DLD1 (cell line): ENCODE results near the gene CUEDC1.

Source experiments
- in situ Hi-C: cut with HindIII; loops from 2 replicates; pipeline ENCODE4 v1.10.0; 2017; ENCODE audit warnings: low sequenced_read_pairs

The CUEDC1 gene

DNA sequence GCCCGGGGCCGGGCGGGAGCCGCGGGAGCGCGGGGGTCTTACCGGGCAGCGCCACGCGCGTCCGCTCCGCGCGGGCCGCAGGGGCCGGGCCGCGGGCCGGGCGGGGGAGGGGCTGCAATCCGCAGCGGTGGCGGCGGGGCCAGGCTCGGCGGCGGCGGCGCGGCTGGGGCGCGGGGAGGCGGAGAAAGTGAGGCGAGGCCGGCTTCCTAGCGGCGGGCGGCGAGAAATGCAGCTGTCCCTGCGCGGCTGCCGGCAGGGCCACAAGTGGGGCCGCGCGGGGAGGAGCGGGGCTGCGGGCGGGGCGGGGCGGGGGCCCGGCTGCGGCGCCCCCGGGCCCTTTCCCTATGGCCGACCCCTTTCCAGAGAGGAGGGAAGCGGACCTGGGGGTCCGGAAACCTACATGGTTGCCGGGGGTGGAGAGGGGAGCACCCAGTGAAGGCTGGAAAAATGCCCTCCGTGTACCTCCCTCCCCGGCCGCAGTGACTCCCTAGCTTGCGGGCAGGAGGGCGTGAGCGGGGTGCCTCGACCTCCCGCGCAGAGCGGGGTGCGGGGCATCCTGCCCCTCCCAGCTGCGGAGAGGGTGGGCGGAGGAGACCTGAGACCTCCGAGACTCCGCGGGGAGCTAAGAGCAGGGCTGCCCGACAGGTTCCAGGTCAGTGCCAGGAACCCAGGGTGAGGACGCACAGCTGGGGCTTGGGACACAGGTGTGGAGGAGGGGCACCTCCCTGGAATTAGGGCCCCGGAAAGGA lies at the start of gene CUEDC1:
CUEDC1 (minus strand) TSS at position 230 of the 749 bp plus-strand sequence. CDS start 69,848 bp downstream, outside the sequence.
- in situ Hi-C loops, result no loop called here

DNA sequence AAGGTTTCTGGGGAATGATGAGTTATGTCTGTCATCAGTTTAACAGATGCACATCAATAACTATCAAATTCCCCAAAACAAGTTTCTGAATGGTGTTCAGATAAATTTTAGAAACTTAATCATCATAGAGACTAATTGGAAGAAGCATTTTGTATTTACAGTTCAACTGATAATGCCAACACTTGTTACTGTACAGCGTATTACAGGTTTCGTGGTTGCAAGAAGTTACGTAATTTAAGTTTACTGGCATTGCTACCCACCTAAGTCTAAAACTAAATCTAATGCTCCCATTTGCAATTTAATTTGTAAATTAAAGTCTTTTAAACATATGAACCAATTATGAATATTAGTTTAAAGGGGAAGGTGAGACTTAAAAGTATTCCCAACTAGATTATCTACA lies 48.8 kb upstream of the CUEDC1 start:
- in situ Hi-C loops, result no loop called here

DNA sequence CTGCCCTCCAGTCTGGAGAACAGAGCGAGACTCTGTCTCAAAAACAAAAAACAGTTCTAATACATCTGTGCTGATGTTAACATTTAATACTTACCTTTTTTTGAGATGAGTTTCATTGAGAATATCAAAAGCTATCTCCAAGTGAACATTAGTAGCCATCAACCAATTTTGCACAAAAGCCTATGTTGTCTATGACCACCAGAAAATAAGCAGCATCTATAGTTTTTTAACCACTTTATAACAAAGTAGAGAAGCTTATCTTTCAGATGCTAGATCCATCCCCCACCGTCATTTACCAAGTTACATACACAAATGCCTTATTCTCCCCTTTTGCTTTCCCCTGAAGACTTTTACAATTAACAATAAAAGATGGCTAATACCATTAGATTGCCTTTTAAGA lies 47.8 kb upstream of the CUEDC1 start:
- in situ Hi-C loops, result no loop called here

- in situ Hi-C loops, result no loop called here
These were observed 47.1 kb upstream of the CUEDC1 start for GRCh38 chr17:58002154-58002948.

GRCh38 chr17:58001461-58002124 lies 46.4 kb upstream of the CUEDC1 start:
- in situ Hi-C loops, result no loop called here

DNA sequence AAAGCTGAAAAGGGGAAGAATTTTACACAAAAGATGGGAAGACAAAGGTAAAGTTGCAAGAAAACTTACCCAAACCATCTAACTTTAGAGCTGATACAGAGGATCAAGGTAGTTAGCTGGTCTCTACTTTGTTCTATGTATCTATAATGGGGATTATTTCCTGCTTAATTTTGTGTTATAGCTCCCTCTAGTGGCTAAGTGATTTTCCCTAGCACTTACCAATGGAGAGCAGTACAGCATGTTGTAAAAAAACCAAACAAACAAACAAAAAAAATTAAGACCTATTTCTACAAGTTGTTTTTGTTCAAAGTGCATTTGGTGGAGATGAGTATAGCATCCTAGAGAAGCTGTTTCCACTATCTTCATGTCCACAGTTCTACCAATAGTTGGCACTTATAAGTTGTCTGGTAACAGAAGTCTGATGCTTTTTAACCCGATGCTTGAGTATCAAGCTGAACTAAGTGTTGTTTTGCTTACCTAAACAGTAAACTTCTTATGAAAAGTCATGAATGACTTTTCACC lies 44.3 kb upstream of the CUEDC1 start:
- in situ Hi-C loops, result loop anchor here (10.0 to 25.0 kb wide), 2 partner anchors 75 to 138 kb away; partner anchors contain the start of gene OR4D1

GRCh38 chr17:57999010-57999495 lies 43.8 kb upstream of the CUEDC1 start:
- in situ Hi-C loops, result loop anchor here (10.0 to 25.0 kb wide), 2 partner anchors 74 to 138 kb away; partner anchors contain the start of gene OR4D1

GRCh38 chr17:57997085-57997809 lies 42.0 kb upstream of the CUEDC1 start:
- in situ Hi-C loops, result loop anchor here (10.0 to 25.0 kb wide), 2 partner anchors 72 to 140 kb away; partner anchors contain the start of gene OR4D1

GRCh38 chr17:57995076-57995956 lies 40.1 kb upstream of the CUEDC1 start:
- in situ Hi-C loops, result loop anchor here (10.0 to 25.0 kb wide), 2 partner anchors 71 to 142 kb away; partner anchors contain the start of gene OR4D1

DNA sequence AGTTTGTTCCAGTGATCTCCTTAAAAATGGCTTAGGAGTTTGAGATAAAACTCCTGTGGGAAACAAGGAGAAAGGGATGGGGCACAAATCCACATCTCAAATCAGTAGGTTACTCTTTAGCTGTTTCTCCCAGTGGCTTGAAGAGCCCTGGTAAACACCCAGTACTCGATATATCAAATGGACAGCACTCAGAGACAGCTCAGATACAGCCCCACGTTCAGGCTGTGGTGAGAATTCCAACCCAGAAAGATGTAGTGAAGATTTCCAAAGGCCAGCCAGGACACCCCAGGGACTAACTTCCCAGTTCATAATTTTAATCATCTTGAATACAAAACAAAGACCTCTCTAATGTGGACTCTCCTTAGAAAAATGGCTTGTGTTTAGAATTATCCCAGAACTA lies 39.2 kb upstream of the CUEDC1 start:
- in situ Hi-C loops, result loop anchor here (5.0 to 25.0 kb wide), 3 partner anchors 70 to 143 kb away; partner anchors contain the start of gene OR4D1

GRCh38 chr17:57993471-57994365 lies 38.5 kb upstream of the CUEDC1 start:
- in situ Hi-C loops, result loop anchor here (5.0 to 25.0 kb wide), 3 partner anchors 69 to 144 kb away; partner anchors contain the start of gene OR4D1

DNA sequence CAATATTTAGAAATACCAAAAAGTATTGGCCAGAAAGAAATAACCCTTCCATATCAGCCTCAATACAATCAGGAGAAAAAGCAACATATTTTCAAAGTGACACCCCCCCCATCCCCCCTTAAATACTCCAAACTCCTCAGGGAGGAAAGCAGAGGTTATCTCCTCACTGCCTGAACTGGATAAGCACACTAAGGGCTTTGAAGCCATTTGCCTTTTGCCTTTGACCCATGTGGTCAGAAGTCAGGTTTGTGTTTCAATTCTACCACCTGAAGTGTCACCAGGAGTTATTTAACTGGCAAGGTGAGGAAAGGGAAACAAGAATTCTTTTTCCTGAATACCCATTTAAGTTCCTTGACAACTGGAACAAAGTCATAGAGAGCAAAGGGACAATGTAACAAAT lies 36.3 kb upstream of the CUEDC1 start:
- in situ Hi-C loops, result loop anchor here (5.0 to 25.0 kb wide), 3 partner anchors 67 to 146 kb away; partner anchors contain the start of gene OR4D1

DNA sequence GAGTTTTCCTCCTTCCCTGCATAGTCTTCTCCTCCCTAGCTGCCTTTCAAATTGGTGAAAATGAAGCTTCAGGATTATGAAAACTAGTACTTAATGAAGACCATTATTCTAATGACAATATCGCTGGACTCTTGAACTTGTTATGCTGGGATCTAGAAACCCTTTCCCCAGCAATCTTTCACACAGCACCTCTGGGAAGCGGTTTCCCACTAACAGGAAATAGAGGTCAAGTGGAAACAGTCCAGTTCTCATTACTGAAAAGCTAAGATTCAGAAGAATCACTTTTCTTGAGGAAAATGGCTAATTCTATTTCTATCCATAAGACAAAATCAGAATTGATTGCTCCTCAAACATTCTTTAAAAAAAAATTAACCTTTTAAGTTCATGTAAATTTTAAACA lies 34.8 kb upstream of the CUEDC1 start:
- in situ Hi-C loops, result loop anchor here (5.0 to 25.0 kb wide), 3 partner anchors 65 to 147 kb away; partner anchors contain the start of gene OR4D1

DNA sequence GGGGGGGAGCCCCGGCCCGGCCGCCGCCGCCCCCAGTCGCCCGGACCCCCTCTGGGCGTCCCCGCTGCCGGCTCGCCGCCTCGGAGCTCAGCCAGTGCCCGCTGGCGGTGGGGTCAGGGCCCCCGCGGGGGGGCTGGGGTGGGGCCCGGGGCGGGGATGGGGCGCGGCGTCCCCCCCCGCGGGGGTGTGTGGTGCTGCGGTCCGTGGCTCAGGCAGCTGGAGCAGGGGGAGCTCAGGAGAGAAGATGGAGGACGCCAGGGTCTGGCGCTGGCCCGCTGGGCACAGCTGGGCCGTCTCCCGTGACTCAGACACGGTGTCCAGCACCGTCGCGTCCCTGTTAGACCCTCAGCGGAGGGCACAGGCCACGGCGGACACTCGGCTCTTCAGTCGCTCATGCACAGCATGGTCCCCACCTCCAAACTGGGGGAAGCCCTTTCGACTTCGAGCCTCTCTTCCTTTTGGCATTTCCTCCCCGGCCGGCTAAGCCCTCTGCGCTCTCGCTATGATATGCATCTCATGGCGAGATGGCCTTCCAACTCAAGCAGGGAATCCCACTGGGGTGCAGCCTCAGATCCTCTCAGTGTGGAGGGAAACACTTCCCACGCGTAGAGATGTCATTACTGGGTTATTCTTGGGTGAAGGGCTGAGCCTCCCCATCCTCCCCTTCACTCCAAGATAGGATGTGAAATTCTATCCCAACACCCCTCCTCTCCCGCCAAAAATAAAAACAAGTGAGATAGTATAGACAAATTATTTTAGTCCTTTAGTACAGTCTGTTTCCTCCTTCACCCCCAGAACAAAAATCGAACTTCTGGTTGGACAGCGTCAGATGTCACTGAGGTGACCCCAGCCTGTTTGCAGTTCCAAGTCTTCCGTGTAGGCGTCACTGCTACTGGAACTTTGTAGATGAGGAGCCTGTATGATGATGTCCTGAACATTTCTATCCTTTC lies 33.4 kb upstream of the CUEDC1 start:
- in situ Hi-C loops, result loop anchor here (25.0 kb wide), 1 partner anchor 149 kb away; the partner anchor contains the start of gene OR4D1

DNA sequence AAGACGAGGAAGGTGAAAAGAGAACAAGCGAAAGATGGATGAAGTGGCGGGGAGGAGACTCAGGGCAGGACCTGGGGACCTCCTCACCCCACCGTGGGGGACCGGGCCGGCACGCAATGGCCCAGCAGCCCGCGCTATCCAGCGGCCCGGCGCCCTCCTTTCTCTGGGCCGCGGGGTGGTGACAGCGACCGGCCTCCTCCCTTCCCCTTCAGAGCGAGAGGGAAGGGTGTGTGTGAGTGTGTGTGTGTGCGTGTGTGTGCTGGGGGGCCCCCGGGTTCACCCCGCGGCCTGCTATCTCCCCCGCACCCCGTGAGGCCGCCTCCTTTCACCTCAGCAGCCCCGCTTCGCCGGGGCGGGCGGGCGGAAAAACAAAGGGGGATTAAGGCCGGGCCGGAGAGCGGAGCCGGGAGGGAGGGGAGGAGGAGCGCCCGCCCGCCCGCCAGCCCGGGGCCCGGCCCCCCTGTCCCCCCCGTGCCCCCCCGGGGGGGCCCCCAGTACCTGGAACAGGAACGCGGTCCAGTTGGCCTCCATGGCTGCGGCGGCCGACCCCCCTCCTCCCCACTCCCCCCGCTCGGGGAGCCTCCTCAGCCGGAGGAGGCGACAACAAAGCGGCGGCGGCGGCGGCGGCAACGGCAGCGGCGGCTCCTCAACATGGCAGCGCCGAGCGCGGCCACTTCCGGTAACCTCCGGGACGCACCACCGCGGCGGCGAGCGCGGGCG lies 32.5 kb upstream of the CUEDC1 start, which contains the start of gene VEZF1:
VEZF1 (minus strand) TSS at position 674 of the 720 bp plus-strand sequence; CDS start at position 531, 143 bp downstream.
- in situ Hi-C loops, result loop anchor here (25.0 kb wide), 1 partner anchor 150 kb away; the partner anchor contains the start of gene OR4D1
